Fibroblast of skin of right quadriceps (primary cell): ENCODE measurements around the gene SCIMP.
"Not testable (repeated sequence)": the region's sequence is repeated elsewhere in the genome, so short reads cannot be mapped to it uniquely, and the experiment has no call there.

Experiments
- DNase-seq: peaks from one replicate; pipeline ENCODE4 v3.0.0-alpha.2; 2013

SCIMP gene

GRCh38 chr17:5237541-5238016, 2.9 kb upstream of the SCIMP start:
- peak; percentile 29 for DNase-seq

GRCh38 chr17:5236938-5237540, 2.4 kb upstream of the SCIMP start:
- no peak for DNase-seq

- not testable (repeated sequence) for DNase-seq
These were observed 1.2 kb downstream of the SCIMP start for GRCh38 chr17:5233492-5233891.

GRCh38 chr17:5226940-5227878, 7.5 kb downstream of the SCIMP start:
- no peak for DNase-seq

- DNase-seq, result no peak
These were observed 8.8 kb downstream of the SCIMP start for GRCh38 chr17:5225668-5226457.

GRCh38 chr17:5221912-5222311, 12.7 kb downstream of the SCIMP start:
- DNase-seq, result not testable (repeated sequence)

GRCh38 chr17:5220074-5220473, 14.6 kb downstream of the SCIMP start:
- DNase-seq, result no peak

- no peak for DNase-seq
These were observed 15.1 kb downstream of the SCIMP start for GRCh38 chr17:5219536-5219935.

- DNase-seq, result not testable (repeated sequence)
These were observed 17.1 kb downstream of the SCIMP start for GRCh38 chr17:5217562-5217961.

- DNase-seq, result no peak
These were observed 23.2 kb downstream of the SCIMP start for GRCh38 chr17:5211458-5211857.

GRCh38 chr17:5210614-5211252, 23.9 kb downstream of the SCIMP start:
- DNase-seq, result no peak

- DNase-seq, result no peak
These were observed 24.6 kb downstream of the SCIMP start for GRCh38 chr17:5210091-5210490.

- peak; percentile 10 for DNase-seq
These were observed 25.3 kb downstream of the SCIMP start for GRCh38 chr17:5209396-5209795.

GRCh38 chr17:5203908-5204294, 30.8 kb downstream of the SCIMP start:
- peak; percentile 57 for DNase-seq

GRCh38 chr17:5203178-5203907, 31.3 kb downstream of the SCIMP start:
- DNase-seq, result peak; percentile 31

- DNase-seq, result no peak
These were observed 33.6 kb downstream of the SCIMP start for GRCh38 chr17:5201011-5201410.

GRCh38 chr17:5200360-5200759, 34.3 kb downstream of the SCIMP start:
- no peak for DNase-seq

- DNase-seq, result no peak
These were observed 36.2 kb downstream of the SCIMP start for GRCh38 chr17:5198472-5198871.

- peak; percentile 61 for DNase-seq
These were observed 40.3 kb downstream of the SCIMP start for GRCh38 chr17:5194346-5194745.

GRCh38 chr17:5191541-5192417, 42.9 kb downstream of the SCIMP start, which contains the start of gene ZNF594:
ZNF594 (minus strand) TSS chr17:5191868; CDS start chr17:5184256, 7,612 bp downstream.
- DNase-seq, result peak; percentile 96

- DNase-seq, result no peak
These were observed 50.4 kb downstream of the SCIMP start for GRCh38 chr17:5184288-5184687.
